NB4 (cell line): ENCODE results near the gene ARHGAP24.

Experiments used
- MAX ChIP-seq: IDR thresholded peaks from 2 replicates; pipeline ENCODE4 v1.6.1; 2011; ENCODE audit warnings: low read depth, low read length
- MYC ChIP-seq: IDR thresholded peaks from 2 replicates; pipeline ENCODE4 v1.6.1; 2011; ENCODE audit warnings: low read depth, low read length
- POLR2A ChIP-seq: IDR thresholded peaks from 2 replicates; pipeline ENCODE4 v1.6.1; 2011; ENCODE audit warnings: mild to moderate bottlenecking; ENCODE audit not compliant: insufficient read length; ENCODE audit errors: extremely low read depth
- TF ChIP-seq, protein P1 (sequence below): IDR thresholded peaks from one replicate; pipeline ENCODE4 v1.5.1; 2012; ENCODE audit warnings: low read depth, low read length

GRCh38 chr4:85603437-85604336 lies 128.7 kb downstream of the ARHGAP24 start:
- TF ChIP-seq, protein P1, sequence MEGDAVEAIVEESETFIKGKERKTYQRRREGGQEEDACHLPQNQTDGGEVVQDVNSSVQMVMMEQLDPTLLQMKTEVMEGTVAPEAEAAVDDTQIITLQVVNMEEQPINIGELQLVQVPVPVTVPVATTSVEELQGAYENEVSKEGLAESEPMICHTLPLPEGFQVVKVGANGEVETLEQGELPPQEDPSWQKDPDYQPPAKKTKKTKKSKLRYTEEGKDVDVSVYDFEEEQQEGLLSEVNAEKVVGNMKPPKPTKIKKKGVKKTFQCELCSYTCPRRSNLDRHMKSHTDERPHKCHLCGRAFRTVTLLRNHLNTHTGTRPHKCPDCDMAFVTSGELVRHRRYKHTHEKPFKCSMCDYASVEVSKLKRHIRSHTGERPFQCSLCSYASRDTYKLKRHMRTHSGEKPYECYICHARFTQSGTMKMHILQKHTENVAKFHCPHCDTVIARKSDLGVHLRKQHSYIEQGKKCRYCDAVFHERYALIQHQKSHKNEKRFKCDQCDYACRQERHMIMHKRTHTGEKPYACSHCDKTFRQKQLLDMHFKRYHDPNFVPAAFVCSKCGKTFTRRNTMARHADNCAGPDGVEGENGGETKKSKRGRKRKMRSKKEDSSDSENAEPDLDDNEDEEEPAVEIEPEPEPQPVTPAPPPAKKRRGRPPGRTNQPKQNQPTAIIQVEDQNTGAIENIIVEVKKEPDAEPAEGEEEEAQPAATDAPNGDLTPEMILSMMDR = no peak
- no peak for TF ChIP-seq MYC
- no peak for TF ChIP-seq POLR2A
- no peak for TF ChIP-seq MAX
